Tibial nerve (tissue), 4 donors: ENCODE data around the gene MGMT.

Experiments used
- CTCF ChIP-seq, 5 experiments: fragments of 200-600 bp in 3 of 5; fragments of 450-650 bp in 2 of 5; sonication (generic) in 3 of 5; IDR thresholded peaks; one replicate each; pipeline ENCODE4 v1.5.1; 2016 to 2019; ENCODE audit warnings: antibody characterized with exemption in 5 of 5, mild to moderate bottlenecking in 3 of 5, moderate library complexity in 2 of 5
- EP300 ChIP-seq, 2 donors: sonication (generic); formaldehyde crosslinking; IDR thresholded peaks; one replicate each; pipeline ENCODE4 v1.6.1; 2017; ENCODE audit warnings: antibody characterized with exemption in 2 of 2, mild to moderate bottlenecking in 1 of 2
- POLR2A ChIP-seq, 2 donors: fragments of 450-650 bp; IDR thresholded peaks; one replicate each; pipeline ENCODE4 v1.6.1; 2017; ENCODE audit warnings: antibody characterized with exemption in 2 of 2, mild to moderate bottlenecking in 2 of 2, moderate library complexity in 2 of 2

GRCh38 chr10:129778571-129778970 lies 311.5 kb downstream of the MGMT start:
- TF ChIP-seq CTCF (IDR thresholded peaks at IDR 0.05) (no peak), POLR2A (IDR thresholded peaks at IDR 0.05) (no peak), EP300 (IDR thresholded peaks at IDR 0.05) (no peak)
